Measurements from ENCODE around the gene GLIS1.

DNA sequence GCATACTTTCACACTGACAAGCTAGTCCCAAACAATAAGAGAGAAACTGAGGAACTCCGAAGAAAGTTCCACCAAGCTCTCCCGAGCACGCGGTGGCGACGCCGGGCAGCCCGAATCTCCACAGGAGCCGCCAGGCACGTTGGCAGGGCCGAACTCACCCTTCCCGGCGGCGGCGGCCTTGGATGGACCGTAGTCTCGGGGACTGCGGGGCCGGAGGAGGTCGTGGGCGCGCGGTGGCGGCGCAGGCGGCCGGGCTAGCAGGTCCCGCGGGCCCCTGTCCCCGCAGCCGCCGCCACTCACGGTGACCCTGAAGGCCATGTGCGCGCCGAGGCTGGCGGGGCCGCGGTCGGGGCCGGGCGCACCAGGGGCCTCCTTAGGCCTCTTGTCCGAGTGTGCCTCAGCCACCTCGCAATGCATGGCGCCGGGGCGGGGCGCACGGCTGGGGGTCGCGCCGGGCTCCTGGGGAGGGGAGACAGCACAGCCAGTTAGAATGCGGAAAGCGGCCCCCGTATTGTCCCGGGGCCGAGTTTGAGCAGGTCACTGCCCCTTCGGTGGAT lies 1.2 kb downstream of the GLIS1 start:
- TF ChIP-seq, protein P1, sequence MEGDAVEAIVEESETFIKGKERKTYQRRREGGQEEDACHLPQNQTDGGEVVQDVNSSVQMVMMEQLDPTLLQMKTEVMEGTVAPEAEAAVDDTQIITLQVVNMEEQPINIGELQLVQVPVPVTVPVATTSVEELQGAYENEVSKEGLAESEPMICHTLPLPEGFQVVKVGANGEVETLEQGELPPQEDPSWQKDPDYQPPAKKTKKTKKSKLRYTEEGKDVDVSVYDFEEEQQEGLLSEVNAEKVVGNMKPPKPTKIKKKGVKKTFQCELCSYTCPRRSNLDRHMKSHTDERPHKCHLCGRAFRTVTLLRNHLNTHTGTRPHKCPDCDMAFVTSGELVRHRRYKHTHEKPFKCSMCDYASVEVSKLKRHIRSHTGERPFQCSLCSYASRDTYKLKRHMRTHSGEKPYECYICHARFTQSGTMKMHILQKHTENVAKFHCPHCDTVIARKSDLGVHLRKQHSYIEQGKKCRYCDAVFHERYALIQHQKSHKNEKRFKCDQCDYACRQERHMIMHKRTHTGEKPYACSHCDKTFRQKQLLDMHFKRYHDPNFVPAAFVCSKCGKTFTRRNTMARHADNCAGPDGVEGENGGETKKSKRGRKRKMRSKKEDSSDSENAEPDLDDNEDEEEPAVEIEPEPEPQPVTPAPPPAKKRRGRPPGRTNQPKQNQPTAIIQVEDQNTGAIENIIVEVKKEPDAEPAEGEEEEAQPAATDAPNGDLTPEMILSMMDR (IDR thresholded peaks at IDR 0.05), result no peak
- TF ChIP-seq POLR2A (IDR thresholded peaks at IDR 0.05) (no peak), POLR2AphosphoS5 (IDR thresholded peaks at IDR 0.05; ENCODE audit: insufficient read depth in 1 of 2, low read depth in 1 of 2) (no peak)

Data from vagina (tissue), 2 donors.